AG04450 (cell line): Measurements from ENCODE around the gene MMP11. TPM values are rescaled to one million over a fixed set of nuclear protein-coding genes. Genes with fewer than 3 reads are reported as not detected.

Source experiments
- CTCF ChIA-PET: fragments of 300-600, 350-600 bp; formaldehyde crosslinking; extraction: SDS; loops from one replicate; lab custom pipeline; 2022; ENCODE audit warnings: antibody characterized with exemption, inconsistent platforms; lab: Charles Lee
- POLR2A ChIA-PET: fragments of 350-600 bp; formaldehyde crosslinking; extraction: SDS; loops from one replicate; lab custom pipeline; 2021; ENCODE audit warnings: antibody characterized with exemption, inconsistent platforms; lab: Yijun Ruan, JAX
- DNase-seq: peaks from one replicate; pipeline ENCODE4 v3.0.0-alpha.2; 2011; ENCODE audit warnings: low read depth, low spot score
- H3K27ac ChIP-seq: one replicate; pipeline ENCODE4 v1.5.1; 2012; ENCODE audit warnings: low read depth, low read length, control low read depth
- H3K27me3 ChIP-seq: one replicate; pipeline ENCODE4 v1.6.0; 2012; ENCODE audit warnings: low read length; ENCODE audit not compliant: control insufficient read depth, insufficient read depth
- H3K4me3 ChIP-seq: 2 replicates; pipeline ENCODE4 v1.5.1; 2011; ENCODE audit warnings: mild to moderate bottlenecking, low read depth, low read length, control low read depth
- H3K9me3 ChIP-seq: 2 replicates; pipeline ENCODE4 v1.5.1; 2012; ENCODE audit warnings: low read length; ENCODE audit not compliant: control insufficient read depth, insufficient read depth
- CTCF ChIP-seq: IDR thresholded peaks from 2 replicates; pipeline ENCODE4 v1.5.1; 2011; ENCODE audit warnings: low read depth, low read length, control low read depth, inconsistent platforms
- polyA plus RNA-seq: library from polyadenylated mRNA; depleted of rRNA; stranded (reverse); fragments of >200 nt; gene quantifications from 2 replicates; pipeline ENCODE4 v1.2.3, GENCODE V29; 2011

MMP11 gene
- polyA plus RNA-seq, 1 experiment: 5.7 TPM

- POLR2A ChIA-PET: no interaction called here
Observed at GRCh38 chr22:23803001-23803819, 30.6 kb downstream of the MMP11 start.

GRCh38 chr22:23804781-23805291, 32.2 kb downstream of the MMP11 start:
- Histone ChIP-seq H3K4me3 (no peak overlapping the region), H3K27me3 (no peaks in the 10 kb centered on the region), H3K27ac (no peak overlapping the region), H3K9me3 (no peaks in the 10 kb centered on the region)
- no peak for DNase-seq
- CTCF ChIA-PET: no interaction called here
- TF ChIP-seq CTCF: no peak
- POLR2A ChIA-PET: no interaction called here

More at GRCh38 chr22:23803001-23803819, 30.6 kb downstream of the MMP11 start:
- Histone ChIP-seq H3K27me3 (no peaks in the 10 kb centered on the region), H3K4me3 (no peak overlapping the region), H3K9me3 (no peaks in the 10 kb centered on the region), H3K27ac (no peak overlapping the region)
- TF ChIP-seq CTCF: no peak
- DNase-seq: no peak
- CTCF ChIA-PET: no interaction called here

GRCh38 chr22:23806837-23807236, 34.2 kb downstream of the MMP11 start:
- no peak for DNase-seq
- H3K27ac ChIP-seq: no peak overlapping the region
- H3K9me3 ChIP-seq: no peaks in the 10 kb centered on the region
- POLR2A ChIA-PET: no interaction called here
- TF ChIP-seq CTCF: no peak
- H3K4me3 ChIP-seq: no peak overlapping the region
- CTCF ChIA-PET: no interaction called here
- H3K27me3 ChIP-seq: no peaks in the 10 kb centered on the region

GRCh38 chr22:23812378-23812777, 39.7 kb downstream of the MMP11 start:
- DNase-seq: no peak
- POLR2A ChIA-PET: interaction anchor here (0.6 kb wide), 1 partner anchor 829 kb away, joined by 3 read pairs; no protein-coding TSS in a partner anchor
- CTCF ChIA-PET: interaction anchor here (0.6 to 2.7 kb wide), 3 partner anchors 37 to 75 kb away, joined by 3 to 12 read pairs (median 4); no protein-coding TSS in a partner anchor
- TF ChIP-seq CTCF: no peak
- H3K27me3 ChIP-seq: no peaks in the 10 kb centered on the region
- H3K4me3 ChIP-seq: no peak overlapping the region
- H3K27ac ChIP-seq: no peak overlapping the region
- no peaks in the 10 kb centered on the region for H3K9me3 ChIP-seq

- no peak for DNase-seq
- no peak overlapping the region for H3K27ac ChIP-seq
- H3K4me3 ChIP-seq: no peak overlapping the region
- POLR2A ChIA-PET: no interaction called here
- CTCF ChIA-PET: no interaction called here
- no peak for TF ChIP-seq CTCF
- H3K9me3 ChIP-seq: no peaks in the 10 kb centered on the region
- H3K27me3 ChIP-seq: no peaks in the 10 kb centered on the region
Observed at GRCh38 chr22:23815541-23816155, 43.0 kb downstream of the MMP11 start.
